CD4-positive, alpha-beta T cell (primary cell): ENCODE results near the gene SPRED2. TPM values are rescaled to one million over a fixed set of nuclear protein-coding genes. Genes with fewer than 3 reads are reported as not detected.

Source experiments
- ATAC-seq: fragments of 200-7000 bp; cut with Tn5 transposase; one replicate; pipeline ENCODE4 v1.10.0; 2022; ENCODE audit warnings: mild to moderate bottlenecking; ENCODE audit not compliant: poor library complexity
- CTCF ChIA-PET: fragments of 350-600 bp; sonication (Branson Sonifier 250); formaldehyde crosslinking; loops from one replicate; lab custom pipeline; 2021; ENCODE audit warnings: antibody characterized with exemption, inconsistent platforms; lab: Charles Lee
- POLR2A ChIA-PET: fragments of 350-600 bp; sonication (Branson Sonifier 250); formaldehyde crosslinking; loops from one replicate; lab custom pipeline; 2021; ENCODE audit warnings: antibody characterized with exemption, inconsistent platforms; lab: Charles Lee
- DNase-seq, 14 experiments: peaks; one replicate each; pipeline ENCODE4 v3.0.0-alpha.2; 2013 to 2020; ENCODE audit warnings: mixed read lengths in 2 of 14
- H3K27ac ChIP-seq, 2 donors: one replicate each; pipeline versions ENCODE4 v1.5.1 to v1.7.0; 2013; ENCODE audit warnings: low read length in 2 of 2, low read depth in 1 of 2, mild to moderate bottlenecking in 1 of 2
- H3K27me3 ChIP-seq, 2 experiments: 1 replicate in 1 of 2; 2 replicates in 1 of 2; pipeline versions ENCODE4 v1.6.1 to v1.7.0; 2013; ENCODE audit warnings: low read length in 2 of 2, control low read depth in 1 of 2, mild to moderate bottlenecking in 1 of 2, moderate library complexity in 1 of 2; ENCODE audit not compliant: insufficient read depth in 2 of 2, control insufficient read depth in 1 of 2
- H3K36me3 ChIP-seq: one replicate; pipeline ENCODE4 v1.6.1; 2013; ENCODE audit warnings: low read length, control low read depth; ENCODE audit not compliant: insufficient read depth
- H3K4me1 ChIP-seq: one replicate; pipeline ENCODE4 v1.6.1; 2013; ENCODE audit warnings: low read length, control low read depth; ENCODE audit not compliant: insufficient read depth
- H3K4me3 ChIP-seq: one replicate; pipeline ENCODE4 v1.5.1; 2013; ENCODE audit warnings: mild to moderate bottlenecking, low read length, moderate library complexity
- H3K9me3 ChIP-seq, 2 experiments: 1 replicate in 1 of 2; 2 replicates in 1 of 2; pipeline versions ENCODE4 v1.6.1 to v1.7.0; 2013; ENCODE audit warnings: low read length in 2 of 2, mild to moderate bottlenecking in 2 of 2, control low read depth in 1 of 2, moderate library complexity in 1 of 2; ENCODE audit not compliant: control insufficient read depth in 1 of 2, insufficient read depth in 1 of 2
- H3K27ac Mint-ChIP-seq: one replicate; pipeline ENCODE4 v1.8.0; 2020; ENCODE audit warnings: mixed read lengths
- H3K27me3 Mint-ChIP-seq: one replicate; pipeline ENCODE4 v1.8.0; 2021; ENCODE audit warnings: mixed read lengths
- H3K36me3 Mint-ChIP-seq: one replicate; pipeline ENCODE4 v1.8.0; 2021; ENCODE audit warnings: low read depth, mixed read lengths
- H3K4me1 Mint-ChIP-seq: one replicate; pipeline ENCODE4 v1.8.0; 2021; ENCODE audit warnings: low read depth, mixed read lengths
- H3K4me3 Mint-ChIP-seq: one replicate; pipeline ENCODE4 v1.8.0; 2020; ENCODE audit warnings: mild to moderate bottlenecking, mixed read lengths
- H3K9me3 Mint-ChIP-seq: one replicate; pipeline ENCODE4 v1.8.0; 2020; ENCODE audit warnings: mixed read lengths
- CTCF ChIP-seq: fragments of 200-600 bp; IDR thresholded peaks from one replicate; pipeline ENCODE4 v1.8.0; 2022; ENCODE audit warnings: antibody characterized with exemption, mild to moderate bottlenecking
- intact Hi-C, 2 experiments: fragments of 100-400 bp; cut with DNase I in 1 of 2; cut with micrococcal nuclease in 1 of 2; formaldehyde crosslinking; loops; one replicate each; pipeline versions ENCODE4 v1.15.1 to v1.9.0; 2023 to 2025; cut with DNase I, micrococcal nuclease
- total RNA-seq, 174 experiments: library from RNA in 2 of 174; stranded (reverse) in 2 of 174; gene quantifications; one replicate each; pipeline ENCODE4 v1.2.3 and lab custom pipeline; 2021 to 2026

Gene SPRED2
- total RNA-seq, 2 experiments from 2014 or later: 2.5 to 2.8 TPM

- Mint-ChIP-seq H3K4me3 (no peak overlapping the region), H3K36me3 (no peaks in the 10 kb centered on the region), H3K27me3 (peaks cover 28% of the 10 kb centered on the region), H3K27ac (no peak overlapping the region), H3K4me1 (no peaks in the 10 kb centered on the region), H3K9me3 (no peaks in the 10 kb centered on the region)
- intact Hi-C loops: no loop called here
- H3K4me1 ChIP-seq: no peaks in the 10 kb centered on the region
- ChIA-PET CTCF (no interaction called here), POLR2A (no interaction called here)
- DNase-seq (no peak), ATAC-seq (no peak)
- no peaks in the 10 kb centered on the region for H3K36me3 ChIP-seq
- H3K27ac ChIP-seq: no peak overlapping the region
- no peaks in the 10 kb centered on the region for H3K27me3 ChIP-seq
- TF ChIP-seq CTCF: no peak
- no peaks in the 10 kb centered on the region for H3K9me3 ChIP-seq
- no peak overlapping the region for H3K4me3 ChIP-seq
Measured at GRCh38 chr2:65464604-65465003, 32.2 kb upstream of the SPRED2 start.

- H3K4me1 Mint-ChIP-seq: no peaks in the 10 kb centered on the region
- intact Hi-C loops: no loop called here
- no peak overlapping the region for H3K4me3 ChIP-seq
- peaks cover 50% of the 10 kb centered on the region for H3K27me3 Mint-ChIP-seq
- no peaks in the 10 kb centered on the region for H3K9me3 Mint-ChIP-seq
- no peaks in the 10 kb centered on the region for H3K9me3 ChIP-seq
- DNase-seq: no peak
- no peak for TF ChIP-seq CTCF
- no peaks in the 10 kb centered on the region for H3K4me1 ChIP-seq
- no peaks in the 10 kb centered on the region for H3K36me3 Mint-ChIP-seq
- no peak overlapping the region for H3K27ac ChIP-seq
- no peak for ATAC-seq
- no peaks in the 10 kb centered on the region for H3K36me3 ChIP-seq
- CTCF ChIA-PET: interaction anchor here (0.6 to 0.7 kb wide), 2 partner anchors 10 to 150 kb away, joined by 3 read pairs; no protein-coding TSS in a partner anchor
- H3K27ac Mint-ChIP-seq: no peak overlapping the region
- H3K27me3 ChIP-seq: peaks cover 0 to 15% of the 10 kb centered on the region in 2 experiments
- POLR2A ChIA-PET: no interaction called here
- no peak overlapping the region for H3K4me3 Mint-ChIP-seq
Measured at GRCh38 chr2:65458999-65459398, 26.6 kb upstream of the SPRED2 start.

- ATAC-seq (no peak), DNase-seq (no peak)
- intact Hi-C loops: no loop called here
- ChIA-PET POLR2A (no interaction called here), CTCF (no interaction called here)
- Histone ChIP-seq H3K36me3 (no peaks in the 10 kb centered on the region), H3K4me3 (no peak overlapping the region), H3K27ac (no peak overlapping the region), H3K4me1 (no peaks in the 10 kb centered on the region), H3K27me3 (peaks cover 3 to 17% of the 10 kb centered on the region in 2 experiments), H3K9me3 (no peaks in the 10 kb centered on the region)
- peaks cover 46% of the 10 kb centered on the region for H3K27me3 Mint-ChIP-seq
- H3K36me3 Mint-ChIP-seq: no peaks in the 10 kb centered on the region
- H3K4me1 Mint-ChIP-seq: no peaks in the 10 kb centered on the region
- TF ChIP-seq CTCF: no peak
- no peak overlapping the region for H3K4me3 Mint-ChIP-seq
- no peak overlapping the region for H3K27ac Mint-ChIP-seq
- H3K9me3 Mint-ChIP-seq: no peaks in the 10 kb centered on the region
Measured at GRCh38 chr2:65456886-65457285, 24.5 kb upstream of the SPRED2 start.
